Smooth muscle cell (in vitro differentiated cells): Measurements from ENCODE around the gene LMO7. TPM values are rescaled to one million over a fixed set of nuclear protein-coding genes. Genes with fewer than 3 reads are reported as not detected.
"Not testable (repeated sequence)": the region's sequence is repeated elsewhere in the genome, so short reads cannot be mapped to it uniquely, and the experiment has no call there.

Experiments used
- DNase-seq: peaks from one replicate; lab custom pipeline; 2025; ENCODE audit not compliant: unreplicated experiment; lab: John Stamatoyannopoulos, UW
- H2AFZ ChIP-seq: fragments of 200-600 bp; sonication (generic); 2 replicates; pipeline ENCODE4 v1.6.0; 2016; ENCODE audit warnings: antibody characterized with exemption, low read depth, mild to moderate bottlenecking
- H3F3A ChIP-seq: fragments of 200-600 bp; sonication (generic); 2 replicates; pipeline ENCODE4 v1.6.0; 2017; ENCODE audit warnings: antibody characterized with exemption, low read depth
- H3K27ac ChIP-seq: fragments of 200-600 bp; sonication (generic); 2 replicates; pipeline ENCODE4 v1.5.1; 2016; ENCODE audit warnings: low read depth, mild to moderate bottlenecking
- H3K27me3 ChIP-seq: fragments of 200-600 bp; sonication (generic); 2 replicates; pipeline ENCODE4 v1.6.1; 2016; ENCODE audit warnings: low read depth, mild to moderate bottlenecking
- H3K36me3 ChIP-seq: fragments of 200-600 bp; sonication (generic); 2 replicates; pipeline ENCODE4 v1.5.1; 2016; ENCODE audit warnings: low read depth
- H3K4me1 ChIP-seq: fragments of 200-600 bp; sonication (generic); 2 replicates; pipeline ENCODE4 v1.5.1; 2016; ENCODE audit warnings: low read depth
- H3K4me2 ChIP-seq: fragments of 200-600 bp; sonication (generic); 2 replicates; pipeline ENCODE4 v1.6.0; 2016; ENCODE audit warnings: mild to moderate bottlenecking
- H3K4me3 ChIP-seq: fragments of 200-600 bp; sonication (generic); 2 replicates; pipeline ENCODE4 v1.5.1; 2016; ENCODE audit warnings: mild to moderate bottlenecking
- H3K79me2 ChIP-seq: fragments of 200-600 bp; sonication (generic); 2 replicates; pipeline ENCODE4 v1.6.0; 2016; ENCODE audit warnings: low read depth, mild to moderate bottlenecking
- H3K9ac ChIP-seq: fragments of 200-600 bp; sonication (generic); 2 replicates; pipeline ENCODE4 v1.6.0; 2016; ENCODE audit warnings: low read depth
- H3K9me3 ChIP-seq: fragments of 200-600 bp; sonication (generic); replicated peaks from 2 replicates; pipeline ENCODE4 v1.5.1; 2016; ENCODE audit warnings: low read depth
- H4K20me1 ChIP-seq: fragments of 200-600 bp; sonication (generic); 2 replicates; pipeline ENCODE4 v1.6.0; 2016; ENCODE audit warnings: low read depth
- CTCF ChIP-seq: fragments of 200-600 bp; sonication (generic); IDR thresholded peaks from 2 replicates; pipeline ENCODE4 v1.5.1; 2017; ENCODE audit warnings: borderline replicate concordance, mild to moderate bottlenecking, antibody characterized with exemption; ENCODE audit not compliant: insufficient read depth, poor library complexity, severe bottlenecking
- WGBS: methylation state at CpG from one replicate; pipeline ENCODE4 v1.1.7; 2016; ENCODE audit warnings: low lambda C conversion rate; 5-methylcytosine and 5-hydroxymethylcytosine counted together
- polyA plus RNA-seq: library from polyadenylated mRNA; unstranded; fragments of >200 nt; fragmentation: Nextera tagmentation; extraction: Ambion mirVana; gene quantifications from 2 replicates; pipeline ENCODE4 v1.2.1, GENCODE V29; 2016
- total RNA-seq: library from RNA; depleted of rRNA; stranded (reverse); fragments of >200 nt; gene quantifications from 2 replicates; pipeline ENCODE4 v1.2.3, GENCODE V29; 2014

LMO7 gene
- total and polyA plus RNA-seq, 2 experiments from 2014 or later: 157 to 213 TPM

- 27% methylated on average over 8 of the region's 8 CpGs for WGBS
- peak; percentile 54 for DNase-seq
- H4K20me1 ChIP-seq: peaks cover 87% of the 10 kb centered on the region
Observed at GRCh38 chr13:75695908-75696307, 59.8 kb downstream of the LMO7 start.

GRCh38 chr13:75699062-75699461 is 62.9 kb downstream of the LMO7 start:
- Histone ChIP-seq H3K27me3 (no peaks in the 10 kb centered on the region), H4K20me1 (peaks cover 87% of the 10 kb centered on the region), H3K36me3 (no peaks in the 10 kb centered on the region), H3K9me3 (no peaks in the 10 kb centered on the region), H3F3A (peaks cover 13% of the 10 kb centered on the region), H3K4me1 (peaks cover 10% of the 10 kb centered on the region), H3K4me2 (no peak overlapping the region), H2AFZ (no peak overlapping the region), H3K4me3 (no peak overlapping the region), H3K27ac (no peak overlapping the region), H3K9ac (no peak overlapping the region), H3K79me2 (peaks cover 86% of the 10 kb centered on the region)
- 92% methylated on average over 1 of the region's 1 CpG for WGBS
- no peak for TF ChIP-seq CTCF
- DNase-seq: no peak

More at GRCh38 chr13:75695908-75696307, 59.8 kb downstream of the LMO7 start:
- H3K27me3 ChIP-seq, H3K27ac ChIP-seq, H3K9ac ChIP-seq, H3K36me3 ChIP-seq, H2AFZ ChIP-seq, H3K9me3 ChIP-seq, H3K4me3 ChIP-seq, H3F3A ChIP-seq, H3K4me1 ChIP-seq, H3K4me2 ChIP-seq: not testable (repeated sequence)
- peak; percentile 97 for TF ChIP-seq CTCF
- H3K79me2 ChIP-seq: peaks cover 84% of the 10 kb centered on the region

DNA sequence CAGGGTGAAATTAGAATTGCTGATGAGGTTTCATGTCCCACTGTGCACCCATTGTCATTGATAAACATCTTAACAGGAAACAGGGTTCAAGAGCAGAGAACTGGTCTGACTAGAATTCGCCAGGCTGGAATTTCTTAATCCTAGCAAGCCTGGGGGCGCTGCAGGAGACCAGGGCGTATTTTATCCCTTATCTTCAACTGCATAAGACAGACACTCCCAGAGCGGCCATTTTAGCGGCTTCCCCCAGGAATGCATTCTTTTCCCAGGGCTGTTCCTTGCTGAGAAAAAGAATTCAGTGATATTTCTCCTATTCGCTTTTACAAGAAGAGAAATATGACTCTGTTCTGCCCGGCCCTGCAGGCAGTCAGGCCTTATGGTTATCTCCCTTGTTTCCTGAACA is 63.6 kb downstream of the LMO7 start:
- H3K36me3 ChIP-seq, H3K9ac ChIP-seq, H3K4me3 ChIP-seq, H2AFZ ChIP-seq, DNase-seq, H3K4me2 ChIP-seq, H3K9me3 ChIP-seq, H3K27me3 ChIP-seq: not testable (repeated sequence)
- peaks cover 15% of the 10 kb centered on the region for H3F3A ChIP-seq
- peaks cover 14% of the 10 kb centered on the region for H3K4me1 ChIP-seq
- H3K27ac ChIP-seq: peak overlapping the region; percentile 26
- 50% methylated on average over 7 of the region's 7 CpGs for WGBS
- peaks cover 86% of the 10 kb centered on the region for H3K79me2 ChIP-seq
- H4K20me1 ChIP-seq: peaks cover 87% of the 10 kb centered on the region

GRCh38 chr13:75700552-75700951 is 64.4 kb downstream of the LMO7 start:
- H3K4me1 ChIP-seq: peaks cover 18% of the 10 kb centered on the region
- H3K9ac ChIP-seq: no peak overlapping the region
- H4K20me1 ChIP-seq: peaks cover 87% of the 10 kb centered on the region
- no peak overlapping the region for H3K4me3 ChIP-seq
- DNase-seq: no peak
- H3K27ac ChIP-seq: peak overlapping the region; percentile 26
- H3K27me3 ChIP-seq: no peaks in the 10 kb centered on the region
- TF ChIP-seq CTCF: no peak
- 96% methylated on average over 2 of the region's 2 CpGs for WGBS
- H3K36me3 ChIP-seq: no peaks in the 10 kb centered on the region
- no peak overlapping the region for H2AFZ ChIP-seq
- no peaks in the 10 kb centered on the region for H3K9me3 ChIP-seq
- H3K79me2 ChIP-seq: peaks cover 80% of the 10 kb centered on the region
- H3K4me2 ChIP-seq: no peak overlapping the region
- H3F3A ChIP-seq: peaks cover 15% of the 10 kb centered on the region
